GM12864 (cell line): ENCODE measurements around the gene BZW2.

Source experiments
- DNase-seq: peaks from one replicate; pipeline ENCODE4 v3.0.0-alpha.2; 2011; ENCODE audit warnings: low read depth
- H3K4me3 ChIP-seq: 2 replicates; pipeline ENCODE4 v1.5.1; 2011; ENCODE audit warnings: mild to moderate bottlenecking, low read depth, low read length, control low read depth
- CTCF ChIP-seq: IDR thresholded peaks from 2 replicates; pipeline ENCODE4 v1.5.1; 2011; ENCODE audit warnings: low read depth, mild to moderate bottlenecking, moderate library complexity, low read length, control low read depth, inconsistent platforms; ENCODE audit errors: missing control alignments

BZW2 gene

GRCh38 chr7:16755397-16755796 is 109.4 kb downstream of the BZW2 start:
- no peak for DNase-seq
- TF ChIP-seq CTCF = no peak
- no peak overlapping the region for H3K4me3 ChIP-seq
